Measurements from ENCODE around the gene HOXC12.
A peak's percentile ranks its signal among the peaks of the same experiment; 100 is the strongest.

The HOXC12 gene

GRCh38 chr12:53983950-53984572, 29.4 kb downstream of the HOXC12 start:
- DNase-seq (ENCODE audit: low spot score), result no peak

- peak; percentile 93 for DNase-seq (ENCODE audit: low spot score)
These were observed 30.4 kb downstream of the HOXC12 start, which contains the start of gene HOXC10 for GRCh38 chr12:53984901-53985691. Gene HOXC10, plus strand, starts transcription at chr12:53985146. Its CDS starts 114 bp downstream, at chr12:53985260.

- no peak for DNase-seq (ENCODE audit: low spot score)
These were observed 30.9 kb downstream of the HOXC12 start for GRCh38 chr12:53985692-53985993.

GRCh38 chr12:53985994-53986685, 31.4 kb downstream of the HOXC12 start:
- no peak for DNase-seq (ENCODE audit: low spot score)

GRCh38 chr12:53986686-53987483, 32.2 kb downstream of the HOXC12 start:
- DNase-seq (ENCODE audit: low spot score), result no peak

GRCh38 chr12:53987787-53988230, 33.1 kb downstream of the HOXC12 start:
- no peak for DNase-seq (ENCODE audit: low spot score)

DNA sequence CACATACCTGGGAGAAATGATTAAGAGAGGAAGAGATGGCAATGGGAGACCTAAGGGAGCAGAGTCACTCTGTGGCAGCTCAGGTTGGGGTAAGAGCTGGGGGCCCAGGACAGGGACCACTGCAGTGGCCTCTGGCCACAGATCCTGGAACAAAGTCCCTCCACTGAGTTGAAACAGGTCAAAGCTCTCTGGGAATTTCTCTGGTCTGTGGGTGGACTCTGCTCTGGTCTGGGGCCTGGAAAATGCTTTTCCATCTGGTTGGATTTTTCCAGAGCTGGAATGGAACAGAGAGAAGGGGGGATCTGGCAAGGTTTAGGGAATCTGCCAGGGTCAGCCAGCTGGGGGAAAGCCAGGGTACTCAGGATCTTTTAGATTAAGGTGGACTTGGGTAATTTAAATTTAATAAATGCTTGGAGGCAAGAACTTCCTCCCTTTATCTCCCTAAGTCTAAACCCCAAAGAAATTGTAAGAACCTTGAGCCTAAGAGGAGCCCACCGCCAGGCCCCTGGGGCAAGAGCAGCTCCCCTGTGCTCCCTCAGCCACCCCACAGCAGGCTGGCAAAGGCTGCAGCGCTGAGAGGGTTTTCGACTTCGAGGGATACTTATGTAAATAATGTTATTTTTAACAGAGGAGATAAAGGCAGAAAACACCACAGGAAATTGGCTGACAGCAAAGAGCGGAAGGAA, 34.0 kb downstream of the HOXC12 start:
- no peak for DNase-seq (ENCODE audit: low spot score)

DNA sequence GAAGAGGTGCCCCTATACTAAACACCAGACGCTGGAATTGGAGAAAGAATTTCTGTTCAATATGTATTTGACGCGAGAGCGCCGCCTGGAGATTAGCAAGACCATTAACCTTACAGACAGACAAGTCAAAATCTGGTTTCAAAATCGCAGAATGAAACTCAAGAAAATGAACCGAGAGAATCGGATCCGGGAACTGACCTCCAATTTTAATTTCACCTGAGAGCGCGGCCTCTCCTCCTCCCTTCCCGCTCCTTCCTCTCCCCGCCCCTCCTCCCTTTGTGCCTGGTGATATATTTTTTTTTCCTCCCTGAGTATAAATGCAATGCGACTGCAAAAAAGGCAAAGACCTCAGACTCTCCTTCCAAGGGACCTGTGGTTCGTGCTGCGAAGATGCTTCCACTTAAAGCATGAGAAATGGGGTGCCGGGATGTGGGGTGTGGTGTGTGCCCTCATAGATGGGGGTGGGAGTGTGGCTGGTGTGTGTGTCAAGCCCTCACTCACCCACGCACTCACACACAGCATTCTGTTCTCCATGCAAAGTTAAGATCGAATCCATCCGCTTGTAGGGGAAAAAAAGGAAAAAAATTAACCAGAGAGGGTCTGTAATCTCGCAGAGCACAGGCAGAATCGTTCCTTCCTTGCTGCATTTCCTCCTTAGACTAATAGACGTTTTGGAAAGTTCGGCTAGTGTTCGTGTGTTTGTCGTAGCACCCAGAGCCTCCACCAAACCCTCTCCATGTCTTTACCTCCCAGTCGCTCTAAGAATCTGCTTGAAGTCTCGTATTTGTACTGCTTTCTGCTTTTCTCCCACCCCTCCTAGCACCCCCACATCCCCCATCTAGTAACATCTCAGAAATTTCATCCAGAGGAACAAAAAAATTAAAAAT, 34.8 kb downstream of the HOXC12 start:
- peak; percentile 45 for DNase-seq (ENCODE audit: low spot score)

DNA sequence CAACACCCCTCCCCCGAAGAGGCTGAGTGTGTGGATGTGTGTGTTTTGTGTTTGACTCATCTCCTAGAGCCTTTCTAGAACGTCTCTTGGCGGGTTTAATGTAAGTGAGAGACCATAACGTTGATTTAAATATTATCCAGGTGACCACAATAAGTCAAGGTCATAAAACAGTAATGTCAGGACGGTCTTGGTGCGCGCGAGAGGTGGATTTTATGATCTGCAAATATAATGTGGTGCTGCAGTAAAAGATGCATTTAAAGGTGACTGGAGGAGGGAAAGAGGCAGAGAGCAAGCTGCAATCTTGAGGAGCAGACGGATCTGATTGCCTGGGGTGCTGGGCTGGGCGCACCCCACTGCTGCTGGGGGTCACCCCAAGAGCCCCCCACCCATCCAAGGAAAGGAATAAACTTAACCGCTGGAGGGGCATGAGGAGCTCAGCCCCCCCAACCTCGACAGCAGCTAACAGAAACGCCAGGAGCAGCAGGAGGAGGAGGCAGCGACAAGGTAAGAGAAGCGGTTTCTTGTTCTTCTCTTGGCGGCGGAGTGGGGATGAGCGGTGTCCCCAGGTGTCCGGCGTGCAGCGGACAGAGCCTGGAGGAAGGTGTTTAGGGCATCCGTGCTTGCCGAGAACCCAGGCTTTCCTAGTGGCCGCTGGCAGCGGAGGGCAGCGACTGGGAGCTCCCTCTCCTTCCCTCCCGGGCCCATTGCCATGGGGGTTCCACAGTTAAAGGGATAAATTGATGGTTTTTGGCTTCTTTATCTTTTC, 35.8 kb downstream of the HOXC12 start:
- DNase-seq (ENCODE audit: low spot score), result no peak

- no peak for DNase-seq (ENCODE audit: low spot score)
These were observed 36.4 kb downstream of the HOXC12 start for GRCh38 chr12:53991077-53991460.

GRCh38 chr12:53992377-53992889, 37.7 kb downstream of the HOXC12 start:
- no peak for DNase-seq (ENCODE audit: low spot score)

GRCh38 chr12:53993162-53994008, 38.7 kb downstream of the HOXC12 start:
- DNase-seq (ENCODE audit: low spot score), result no peak

GRCh38 chr12:53994009-53994263, 39.2 kb downstream of the HOXC12 start:
- DNase-seq (ENCODE audit: low spot score), result no peak

DNA sequence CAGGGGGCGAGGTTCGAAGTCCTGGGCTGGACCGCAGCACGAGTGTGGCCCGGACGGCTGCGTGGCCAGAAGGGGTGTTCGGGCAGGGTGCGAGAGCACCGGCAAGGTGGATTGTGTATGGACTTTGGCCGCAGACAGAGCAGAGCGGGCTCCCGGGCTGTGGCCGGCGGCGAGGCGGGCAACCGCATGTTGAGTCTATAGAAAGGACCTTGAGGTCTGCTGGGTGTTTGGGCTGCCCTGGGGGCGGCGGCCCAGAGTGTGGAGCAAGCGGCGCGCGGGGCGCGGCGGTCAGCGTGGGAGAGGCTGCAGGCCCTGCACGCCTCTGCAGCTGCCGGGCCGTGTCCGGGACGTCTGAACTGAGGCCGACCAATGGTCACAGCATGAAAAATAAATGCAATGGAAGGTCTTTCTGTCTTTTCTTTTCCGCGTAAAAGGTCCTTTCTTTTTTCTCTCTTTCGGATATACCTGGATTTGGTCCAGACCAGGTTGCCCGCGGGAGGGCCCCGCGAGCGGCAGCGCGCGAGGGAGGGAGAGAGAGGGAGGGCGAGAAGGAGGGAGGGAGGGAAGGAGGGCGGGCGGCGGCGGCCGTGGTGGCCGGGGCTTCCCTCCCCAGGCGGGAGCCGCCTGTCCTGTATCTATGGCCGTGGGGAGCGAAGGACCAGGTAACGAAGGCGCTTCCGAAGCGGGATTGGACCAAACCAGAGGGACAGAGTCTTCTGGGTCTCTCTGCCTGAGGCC, 39.7 kb downstream of the HOXC12 start:
- DNase-seq (ENCODE audit: low spot score), result no peak

- DNase-seq (ENCODE audit: low spot score), result no peak
These were observed 40.3 kb downstream of the HOXC12 start for GRCh38 chr12:53995002-53995377.

- DNase-seq (ENCODE audit: low spot score), result no peak
These were observed 40.9 kb downstream of the HOXC12 start for GRCh38 chr12:53995378-53996239.

All from COLO829 (cell line).